ENCODE data around the gene ABCE1.

Gene ABCE1

GRCh38 chr4:145177906-145178538, 79.9 kb downstream of the ABCE1 start:
- ChIA-PET POLR2A (interaction anchor here (0.9 to 1.1 kb wide), 2 partner anchors 18 to 80 kb away, joined by 4 read pairs; partner anchors contain the start of genes ABCE1 and ANAPC10), CTCF (interaction anchor here (1.1 kb wide), 1 partner anchor 18 kb away, joined by 3 read pairs; no protein-coding TSS in a partner anchor)
- TF ChIP-seq NFRKB (IDR thresholded peaks at IDR 0.05), result no peak
- TF ChIP-seq ELF4 (IDR thresholded peaks at IDR 0.05), result no peak
- TF ChIP-seq FOXK2 (IDR thresholded peaks at IDR 0.05), result no peak
- TF ChIP-seq CTBP1 (IDR thresholded peaks at IDR 0.05; ENCODE audit: borderline replicate concordance), result no peak
- TF ChIP-seq FOXA1 (IDR thresholded peaks at IDR 0.05), result no peak
- no peak for TF ChIP-seq HDGF (IDR thresholded peaks at IDR 0.05; ENCODE audit: borderline replicate concordance)
- no peak for TF ChIP-seq TARDBP (IDR thresholded peaks at IDR 0.05)
- TF ChIP-seq PKNOX1 (IDR thresholded peaks at IDR 0.05), result no peak
- TF ChIP-seq SUZ12 (IDR thresholded peaks at IDR 0.05), result no peak
- no peak for TF ChIP-seq ZNF384 (IDR thresholded peaks at IDR 0.05)
- no peak for TF ChIP-seq SP1 (IDR thresholded peaks at IDR 0.05)
- TF ChIP-seq BHLHE40 (IDR thresholded peaks at IDR 0.05; ENCODE audit: borderline replicate concordance), result no peak
- TF ChIP-seq L3MBTL2 (conservative IDR thresholded peaks at IDR 0.05), result no peak
- no peak for TF ChIP-seq LEF1 (IDR thresholded peaks at IDR 0.05; ENCODE audit: borderline replicate concordance)
- TF ChIP-seq FOXM1 (IDR thresholded peaks at IDR 0.05; ENCODE audit: borderline replicate concordance), result no peak
- TF ChIP-seq ARNT (IDR thresholded peaks at IDR 0.05), result no peak
- DNase-seq (ENCODE audit: extremely low spot score), result no peak

GRCh38 chr4:145178740-145179280, 80.7 kb downstream of the ABCE1 start:
- ChIA-PET CTCF (interaction anchor here (1.1 kb wide), 2 partner anchors 9 to 19 kb away, joined by 3 read pairs; no protein-coding TSS in a partner anchor), POLR2A (interaction anchor here (1.2 kb wide), 1 partner anchor 81 kb away, joined by 9 read pairs; the partner anchor contains the start of genes ABCE1 and ANAPC10)
- DNase-seq (ENCODE audit: extremely low spot score), result no peak
- TF ChIP-seq PKNOX1 (IDR thresholded peaks at IDR 0.05) (no peak), HDGF (IDR thresholded peaks at IDR 0.05; ENCODE audit: borderline replicate concordance) (no peak), NFRKB (IDR thresholded peaks at IDR 0.05) (no peak), ELF4 (IDR thresholded peaks at IDR 0.05) (no peak), ARNT (IDR thresholded peaks at IDR 0.05) (no peak), CTBP1 (IDR thresholded peaks at IDR 0.05; ENCODE audit: borderline replicate concordance) (no peak), LEF1 (IDR thresholded peaks at IDR 0.05; ENCODE audit: borderline replicate concordance) (no peak), BHLHE40 (IDR thresholded peaks at IDR 0.05; ENCODE audit: borderline replicate concordance) (no peak), FOXM1 (IDR thresholded peaks at IDR 0.05; ENCODE audit: borderline replicate concordance) (no peak), TARDBP (IDR thresholded peaks at IDR 0.05) (no peak), FOXA1 (IDR thresholded peaks at IDR 0.05) (no peak), SP1 (IDR thresholded peaks at IDR 0.05) (no peak), FOXK2 (IDR thresholded peaks at IDR 0.05) (no peak), L3MBTL2 (conservative IDR thresholded peaks at IDR 0.05) (no peak), ZNF384 (IDR thresholded peaks at IDR 0.05) (no peak), SUZ12 (IDR thresholded peaks at IDR 0.05) (no peak)
